NCI-H524 (cell line): ENCODE measurements around the gene AQP6.
"Not testable (repeated sequence)": the region's sequence is repeated elsewhere in the genome, so short reads cannot be mapped to it uniquely, and the experiment has no call there.

Experiments used
- DNase-seq, 2 experiments: peaks; one replicate each; lab custom pipeline; 2025; lab: John Stamatoyannopoulos, UW

Gene AQP6

GRCh38 chr12:49989400-49989799, 16.7 kb downstream of the AQP6 start:
- not testable (repeated sequence) for DNase-seq

GRCh38 chr12:49990273-49990672, 17.5 kb downstream of the AQP6 start:
- no peak for DNase-seq

GRCh38 chr12:49998453-49998852, 25.7 kb downstream of the AQP6 start:
- no peak for DNase-seq

DNA sequence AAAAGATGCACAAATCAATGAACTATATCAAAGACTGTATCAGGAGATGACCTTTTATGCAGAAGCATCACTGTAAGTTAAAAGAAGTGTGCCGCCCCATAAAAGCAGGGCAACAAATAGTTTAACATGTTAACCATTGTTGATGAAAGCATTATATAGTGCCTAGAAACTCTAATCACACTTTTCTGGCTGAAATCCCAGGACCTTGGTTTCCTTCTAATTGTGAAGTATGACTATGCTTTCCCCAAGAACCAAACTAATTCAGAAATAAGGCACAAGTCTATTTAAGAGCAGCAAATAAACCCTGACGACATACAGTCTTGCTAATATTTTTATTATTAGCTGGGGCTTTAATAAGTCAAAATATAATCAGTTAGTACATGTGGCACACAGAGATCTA, 30.8 kb downstream of the AQP6 start:
- no peak for DNase-seq

GRCh38 chr12:50004696-50005095, 31.9 kb downstream of the AQP6 start:
- no peak for DNase-seq

- no peak for DNase-seq
Measured at GRCh38 chr12:50005175-50005574, 32.4 kb downstream of the AQP6 start.

- DNase-seq: peak in 1 of 2 experiments; percentile 64
Measured at GRCh38 chr12:50006280-50006679, 33.5 kb downstream of the AQP6 start.

- peak; percentile 82 to 96 for DNase-seq
Measured at GRCh38 chr12:50006754-50007442, 34.2 kb downstream of the AQP6 start.

DNA sequence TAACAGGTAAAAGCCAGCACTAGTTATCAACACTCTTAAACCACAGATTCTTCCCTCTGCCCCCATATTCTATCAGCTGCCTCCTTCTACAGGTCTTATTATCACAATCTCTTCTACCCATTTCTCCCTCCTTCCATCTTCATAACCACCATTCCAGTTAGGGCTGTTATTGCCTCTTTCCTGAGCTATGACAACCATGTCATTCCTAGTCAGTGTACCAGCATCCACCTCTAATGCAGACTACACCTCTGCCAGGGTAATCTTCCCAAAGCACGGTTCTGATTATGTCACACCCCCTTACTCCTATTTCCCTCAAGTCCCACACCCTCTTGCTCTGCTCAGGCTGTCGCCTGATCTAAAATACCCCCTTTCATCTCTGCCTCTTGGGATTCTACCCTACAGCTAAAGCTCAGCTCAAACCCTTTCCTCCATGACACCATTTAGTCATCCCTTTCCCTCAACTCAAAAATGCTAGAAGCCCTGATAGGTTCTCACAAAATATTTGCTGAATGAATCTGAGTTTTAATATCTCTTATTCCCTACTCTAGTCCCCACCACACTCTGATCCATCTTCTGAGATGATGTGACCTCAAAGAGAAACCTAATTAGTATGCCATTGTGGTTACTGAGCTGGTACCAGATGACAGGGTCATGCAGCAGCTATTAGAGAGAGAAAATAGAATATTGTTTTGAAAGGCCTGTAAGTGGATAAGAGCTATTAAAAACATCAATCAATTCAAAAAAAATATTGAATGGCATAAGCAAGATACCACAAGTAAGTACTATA, 40.8 kb downstream of the AQP6 start:
- no peak for DNase-seq

GRCh38 chr12:50014342-50014741, 41.6 kb downstream of the AQP6 start:
- no peak for DNase-seq

DNA sequence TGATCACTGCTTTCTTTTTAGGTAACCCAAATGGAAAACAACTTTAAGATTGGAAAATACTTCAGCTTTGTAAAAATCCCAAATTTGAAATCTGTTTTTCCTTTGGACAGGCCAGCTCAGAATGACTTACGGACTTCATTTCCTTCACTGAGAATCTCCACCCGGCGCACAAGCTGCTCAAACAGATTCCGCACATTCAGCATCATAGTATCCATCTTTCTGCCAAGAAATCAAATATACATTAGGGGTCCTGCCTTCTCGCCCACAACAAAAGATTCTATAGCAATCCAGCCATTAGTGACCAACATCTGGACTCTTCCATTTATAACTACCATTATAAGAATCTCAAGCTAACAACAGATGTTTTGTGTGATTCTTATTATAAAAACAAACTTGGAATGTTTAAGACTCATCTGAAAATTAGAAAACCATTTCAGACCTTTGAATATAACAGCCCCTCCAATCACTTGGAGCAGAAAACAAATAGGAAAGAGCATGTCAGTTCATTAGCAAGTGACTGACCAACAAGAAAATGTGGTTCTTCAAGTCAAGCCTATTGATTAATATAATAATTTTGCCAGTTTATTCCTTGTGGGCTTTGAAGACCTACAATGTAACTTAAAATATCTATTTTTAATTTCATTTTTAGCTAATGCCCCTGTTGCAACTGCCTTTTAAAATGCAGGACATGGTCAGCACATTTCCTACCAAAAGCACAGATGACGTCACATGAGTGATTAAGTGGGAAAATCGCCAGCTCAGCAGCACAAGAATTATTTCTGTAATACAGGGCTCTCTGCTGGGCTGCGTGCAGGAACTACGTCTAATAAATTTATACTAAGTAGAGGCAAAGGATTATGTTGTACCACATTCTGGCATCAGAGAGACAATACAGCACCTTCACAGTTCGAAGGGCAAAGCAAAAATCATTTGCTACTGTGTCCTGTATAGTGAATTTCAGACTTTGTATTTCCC, 44.0 kb downstream of the AQP6 start:
- peak in 1 of 2 experiments; percentile 54 for DNase-seq

DNA sequence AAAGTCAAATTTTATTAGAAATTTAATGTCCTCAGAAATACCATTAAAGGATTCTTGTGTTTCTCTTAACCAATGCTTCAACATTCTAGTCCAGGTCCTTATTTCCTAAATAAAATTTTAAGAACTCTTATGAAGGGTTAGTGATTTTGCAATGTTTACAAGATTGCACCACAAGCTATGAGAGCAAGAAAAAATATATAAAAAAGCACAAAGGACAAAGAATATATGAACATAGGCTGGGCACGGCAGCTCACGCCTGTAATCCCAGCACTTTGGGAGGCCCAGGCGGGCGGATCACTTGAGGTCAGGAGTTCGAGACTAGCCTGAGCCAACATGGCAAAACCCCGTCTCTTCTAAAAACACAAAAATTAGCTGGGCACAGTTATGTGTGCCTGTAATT, 44.9 kb downstream of the AQP6 start:
- no peak for DNase-seq

DNA sequence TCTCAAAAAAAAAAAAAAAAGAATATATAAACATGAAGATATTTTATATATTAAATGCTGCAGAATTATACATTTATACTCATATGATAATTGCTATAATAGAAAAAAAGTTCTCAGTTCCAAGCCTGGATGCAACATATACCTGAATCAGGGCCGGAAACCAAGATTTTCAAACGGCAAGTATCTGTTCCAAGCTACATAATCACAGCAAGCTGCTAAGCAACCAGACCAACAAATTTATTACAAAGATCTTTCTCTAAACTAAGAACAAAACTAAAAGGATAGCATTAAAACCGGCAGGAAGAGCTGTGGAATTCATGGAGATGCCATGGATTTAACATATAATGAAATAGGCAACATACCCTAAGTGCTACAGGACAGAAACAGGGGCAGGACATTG, 45.4 kb downstream of the AQP6 start:
- no peak for DNase-seq

DNA sequence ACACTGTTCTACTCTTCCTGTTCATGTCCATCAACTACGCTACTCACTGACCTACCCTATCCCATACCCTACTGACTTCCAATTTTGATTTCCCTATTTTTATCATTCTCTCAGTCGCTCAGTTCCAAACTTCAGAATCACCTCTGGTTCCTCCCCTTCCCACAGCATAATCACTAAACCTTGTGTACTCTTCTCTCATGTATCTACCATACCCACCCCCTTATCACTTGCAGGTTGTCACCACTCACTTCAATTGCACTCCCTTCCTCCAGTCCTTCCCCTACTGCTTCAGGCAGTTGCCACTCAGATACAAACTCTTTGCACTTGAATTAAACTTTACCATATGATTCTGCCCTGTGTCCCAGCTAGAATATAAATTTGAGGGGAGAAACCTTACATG, 46.2 kb downstream of the AQP6 start:
- DNase-seq: no peak

GRCh38 chr12:50019524-50019923, 46.8 kb downstream of the AQP6 start:
- no peak for DNase-seq

DNA sequence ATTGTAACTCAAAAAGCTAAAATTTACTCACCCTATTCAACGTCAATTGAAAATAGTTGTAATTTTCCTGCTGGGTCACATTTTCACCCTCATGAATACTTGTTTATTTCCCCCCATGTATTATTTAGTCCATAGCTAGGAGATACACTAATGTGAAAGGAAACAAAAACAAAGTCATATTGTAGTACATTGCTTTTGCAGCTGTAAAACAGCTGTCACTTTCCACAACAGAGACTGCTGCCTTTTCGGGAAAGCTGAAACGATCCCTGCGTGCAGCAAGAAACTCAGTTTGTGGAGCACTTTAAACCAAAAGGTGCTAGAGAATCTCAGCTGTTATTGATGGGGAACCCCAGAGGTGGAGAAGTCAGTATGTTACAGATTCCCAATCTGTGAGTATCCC, 48.3 kb downstream of the AQP6 start:
- no peak for DNase-seq

DNA sequence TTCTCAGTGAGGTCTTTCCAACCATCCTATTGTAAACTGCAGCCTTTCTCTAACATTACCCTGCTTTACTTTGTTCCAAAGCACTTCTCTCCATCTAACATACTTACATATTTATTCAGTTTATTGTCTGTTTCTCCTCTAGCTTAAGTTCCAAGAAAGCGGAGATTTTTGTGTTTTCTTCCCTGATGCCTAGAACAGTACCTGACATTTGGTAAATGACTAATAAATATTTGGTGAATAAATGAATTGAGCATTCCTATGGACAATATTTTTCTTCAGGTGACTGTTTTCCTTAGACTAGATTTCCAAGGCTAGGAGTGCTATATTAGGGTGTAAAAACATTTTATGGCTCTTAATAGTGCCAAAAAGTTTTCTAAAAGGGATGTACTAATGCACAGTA, 50.2 kb downstream of the AQP6 start:
- DNase-seq: no peak

DNA sequence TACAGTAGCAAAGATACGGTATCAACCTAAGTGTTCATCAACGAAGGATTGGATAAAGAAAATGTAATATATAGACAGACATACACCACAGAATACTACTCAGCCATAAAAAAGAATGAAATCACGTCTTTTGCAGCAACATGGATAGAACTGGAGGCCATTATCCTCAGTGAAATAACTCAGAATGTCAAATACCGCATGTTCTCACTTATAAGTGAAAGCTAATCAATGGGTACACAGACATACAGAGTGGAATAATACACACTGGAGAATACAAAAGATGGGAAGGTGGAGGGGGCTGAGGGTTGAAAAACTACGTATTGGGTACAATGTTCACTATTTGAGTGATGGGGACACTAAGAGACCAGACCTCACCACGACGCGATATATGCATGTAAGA, 51.5 kb downstream of the AQP6 start:
- DNase-seq: no peak

- DNase-seq: no peak
Measured at GRCh38 chr12:50024805-50025186, 52.0 kb downstream of the AQP6 start.

GRCh38 chr12:50025187-50026059, 52.7 kb downstream of the AQP6 start, which contains the start of gene RACGAP1:
Gene RACGAP1 (minus strand): TSS chr12:50025494. CDS start chr12:50016715, 8,779 bp downstream.
- DNase-seq: peak; percentile 96 to 99

GRCh38 chr12:50026691-50027090, 53.9 kb downstream of the AQP6 start:
- DNase-seq: no peak
